T-helper 2 cell (primary cell): ENCODE measurements around the gene OR4C3.
"Not testable (repeated sequence)": the region's sequence is repeated elsewhere in the genome, so short reads cannot be mapped to it uniquely, and the experiment has no call there.

Source experiments
- DNase-seq, 5 experiments: peaks; one replicate each; pipeline versions ENCODE4 v3.0.0 to v3.0.0-alpha.2; 2012 to 2022
- total RNA-seq, 2 donors: gene quantifications; one replicate each; lab custom pipeline; 2026; lab: John Stamatoyannopoulos, UW

Gene OR4C3
- 0 to 0.31 reads per million in 2 donors for total RNA-seq

- not testable (repeated sequence) for DNase-seq
Measured at GRCh38 chr11:48324620-48325019, at the start of gene OR4C3. Gene OR4C3, plus strand, starts transcription at chr11:48324920. Its CDS starts 102 bp downstream, at chr11:48325022.

- DNase-seq = no peak
Measured at GRCh38 chr11:48305923-48306322, 18.8 kb upstream of the OR4C3 start, which contains the start of gene OR4S1. Gene OR4S1, plus strand, starts transcription at chr11:48306223. Its CDS starts 0 bp downstream, at chr11:48306223.

GRCh38 chr11:48307760-48308386 lies 16.8 kb upstream of the OR4C3 start:
- DNase-seq = peak; percentile 7 to 58 (median 51)

- DNase-seq = not testable (repeated sequence)
Measured at GRCh38 chr11:48313590-48313989, 11.1 kb upstream of the OR4C3 start.

- not testable (repeated sequence) for DNase-seq
Measured at GRCh38 chr11:48319813-48320212, 4.9 kb upstream of the OR4C3 start.

GRCh38 chr11:48341466-48341865 lies 16.7 kb downstream of the OR4C3 start:
- peak in 2 of 5 experiments; percentile 2 to 7 for DNase-seq

- not testable (repeated sequence) for DNase-seq
Measured at GRCh38 chr11:48342505-48342904, 17.8 kb downstream of the OR4C3 start.

- DNase-seq = peak in 2 of 5 experiments; percentile 2
Measured at GRCh38 chr11:48346286-48346685, 21.6 kb downstream of the OR4C3 start.

- no peak for DNase-seq
Measured at GRCh38 chr11:48354013-48354412, 29.3 kb downstream of the OR4C3 start.

GRCh38 chr11:48354677-48355076 lies 30.0 kb downstream of the OR4C3 start:
- DNase-seq = no peak

GRCh38 chr11:48361289-48361688 lies 36.6 kb downstream of the OR4C3 start:
- not testable (repeated sequence) for DNase-seq

- DNase-seq = no peak
Measured at GRCh38 chr11:48366365-48366764, 41.6 kb downstream of the OR4C3 start, which contains the start of gene OR4C5. Gene OR4C5, minus strand, starts transcription at chr11:48366465. Its CDS starts 0 bp downstream, at chr11:48366465.
